Psoas muscle (tissue), 8 donors: ENCODE results near the gene NFASC. TPM values are rescaled to one million over a fixed set of nuclear protein-coding genes. Genes with fewer than 3 reads are reported as not detected.

ENCODE experiments used
- ATAC-seq, 4 donors: fragments of 200-7000 bp; cut with Tn5 transposase; one replicate each; pipeline ENCODE4 v1.9.1; 2020; ENCODE audit warnings: moderate library complexity in 3 of 4, mild to moderate bottlenecking in 2 of 4
- DNase-seq, 2 donors: peaks; one replicate each; pipeline ENCODE4 v3.0.0-alpha.2; 2020
- H3K27ac ChIP-seq: fragments of 200-600 bp; one replicate; pipeline ENCODE4 v1.8.0; 2022
- H3K27me3 ChIP-seq, 3 donors: fragments of 200-600 bp in 1 of 3; one replicate each; pipeline versions ENCODE4 v1.6.1 to v1.8.0; 2013 to 2022; ENCODE audit warnings: low read length in 2 of 3, mild to moderate bottlenecking in 2 of 3, moderate library complexity in 1 of 3; ENCODE audit not compliant: insufficient read depth in 3 of 3
- H3K36me3 ChIP-seq, 2 donors: fragments of 200-600 bp in 1 of 2; one replicate each; pipeline versions ENCODE4 v1.6.1 to v1.8.0; 2013 to 2022; ENCODE audit warnings: low read depth in 1 of 2, mild to moderate bottlenecking in 1 of 2, moderate library complexity in 1 of 2; ENCODE audit not compliant: insufficient read depth in 1 of 2
- H3K4me1 ChIP-seq: fragments of 200-600 bp; one replicate; pipeline ENCODE4 v1.8.0; 2022
- H3K4me3 ChIP-seq: fragments of 200-600 bp; one replicate; pipeline ENCODE4 v1.8.0; 2022; ENCODE audit warnings: mild to moderate bottlenecking
- H3K9me3 ChIP-seq: fragments of 200-600 bp; one replicate; pipeline ENCODE4 v1.8.0; 2022
- WGBS, 3 donors: extraction: QIAGEN DNeasy Blood & Tissue Kit; methylation state at CpG; one replicate each; pipeline versions ENCODE4 v1.1.6 to v1.1.7; 2013; 5-methylcytosine and 5-hydroxymethylcytosine counted together
- intact Hi-C, 2 donors: fragments of 100-400 bp; cut with DNase I; formaldehyde crosslinking; loops; one replicate each; pipeline versions ENCODE4 v1.11.0 to v1.14.2; 2022
- polyA plus RNA-seq, 3 donors: library from polyadenylated mRNA; stranded (reverse); fragments of 200-250 nt; gene quantifications; one replicate each; pipeline ENCODE4 v1.2.3, GENCODE V29; 2013
- total RNA-seq, 4 donors: library from RNA; stranded (reverse); fragmentation: NEBNext Ultra II Directional in 2 of 4; extraction: Animal tissue kit (Norgen Biotek cat#: 25700) in 2 of 4; gene quantifications; one replicate each; pipeline versions ENCODE4 v1.2.1 to v1.2.4, GENCODE V29; 2021 to 2023
- TF ChIP-seq, protein P1 (sequence below): fragments of 200-600 bp; IDR thresholded peaks from one replicate; pipeline ENCODE4 v1.8.0; 2022; ENCODE audit warnings: antibody characterized with exemption
- donor health status: healthy with polysubstance abuse.
- donor health status: DM: no; HTN: no; CAD: no; lungs with moderate emphysema.
- donor health status: Bipolar disorder and iron deficiency.
- donor health status: healthy.
- donor health status: DM: yes; HTN: yes; CAD: no.
- donor health status: DM: no; HTN: no; CAD: no.
- donor health status: DM: no; HTN: no; CAD: no.
- donor health status: DM: yes; HTN: yes; CAD: no.

The NFASC gene
- total and polyA plus RNA-seq, 7 donors, result 0.46 to 7.5 (median 0.90) TPM

DNA sequence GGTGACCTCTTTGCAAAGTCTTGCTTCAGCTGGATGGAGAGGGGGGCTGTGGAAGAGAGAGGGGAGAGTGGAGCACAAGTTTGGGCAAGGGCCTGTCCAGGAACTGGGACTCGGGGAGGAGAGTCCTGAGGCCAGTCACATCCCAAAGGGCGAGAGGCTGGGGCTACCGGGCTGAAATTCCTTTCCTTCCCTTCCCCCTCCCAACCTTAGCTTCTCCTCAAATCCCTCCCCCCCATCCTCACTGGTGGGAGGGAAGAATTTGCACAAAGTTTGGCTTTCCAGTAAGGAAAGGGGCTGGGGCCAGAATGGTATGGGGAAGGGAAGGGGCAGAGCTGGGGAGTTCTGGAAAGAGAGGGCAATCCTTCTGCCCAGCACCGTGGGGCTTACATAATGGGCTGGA lies 173.2 kb downstream of the NFASC start:
- intact Hi-C loops, result no loop called here
- H3K27me3 ChIP-seq, result peaks cover 0 to 74% (median 33%) of the 10 kb centered on the region in 3 donors
- H3K4me3 ChIP-seq, result no peak overlapping the region

DNA sequence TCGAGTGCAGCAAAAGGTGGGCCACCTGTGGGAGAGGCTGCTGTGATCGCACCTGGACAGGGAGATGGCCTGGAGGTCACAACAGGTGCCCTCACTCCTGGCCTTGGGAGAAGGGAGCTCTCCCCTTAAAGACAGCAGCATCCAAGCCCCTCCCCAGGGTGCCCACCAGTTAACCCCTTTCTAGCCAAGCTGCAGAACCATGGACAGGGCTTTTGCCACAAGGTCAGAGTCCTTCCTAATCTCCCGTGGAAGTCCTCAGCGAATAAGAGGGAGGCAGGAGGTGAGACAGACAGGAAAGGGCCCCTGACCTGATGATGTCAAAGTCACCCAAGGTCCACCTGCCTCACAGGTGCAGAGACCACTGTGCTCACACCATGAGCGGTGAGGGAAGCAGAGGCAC lies 174.1 kb downstream of the NFASC start:
- H3K4me3 ChIP-seq, result no peak overlapping the region
- 37 to 42% (median 38%) methylated on average over 5 of the region's 5 CpGs for WGBS, 3 donors
- H3K27ac ChIP-seq, result no peak overlapping the region
- H3K9me3 ChIP-seq, result no peaks in the 10 kb centered on the region
- intact Hi-C loops, result no loop called here
- no peaks in the 10 kb centered on the region for H3K4me1 ChIP-seq
- DNase-seq (no peak), ATAC-seq (no peak)
- TF ChIP-seq, protein P1, sequence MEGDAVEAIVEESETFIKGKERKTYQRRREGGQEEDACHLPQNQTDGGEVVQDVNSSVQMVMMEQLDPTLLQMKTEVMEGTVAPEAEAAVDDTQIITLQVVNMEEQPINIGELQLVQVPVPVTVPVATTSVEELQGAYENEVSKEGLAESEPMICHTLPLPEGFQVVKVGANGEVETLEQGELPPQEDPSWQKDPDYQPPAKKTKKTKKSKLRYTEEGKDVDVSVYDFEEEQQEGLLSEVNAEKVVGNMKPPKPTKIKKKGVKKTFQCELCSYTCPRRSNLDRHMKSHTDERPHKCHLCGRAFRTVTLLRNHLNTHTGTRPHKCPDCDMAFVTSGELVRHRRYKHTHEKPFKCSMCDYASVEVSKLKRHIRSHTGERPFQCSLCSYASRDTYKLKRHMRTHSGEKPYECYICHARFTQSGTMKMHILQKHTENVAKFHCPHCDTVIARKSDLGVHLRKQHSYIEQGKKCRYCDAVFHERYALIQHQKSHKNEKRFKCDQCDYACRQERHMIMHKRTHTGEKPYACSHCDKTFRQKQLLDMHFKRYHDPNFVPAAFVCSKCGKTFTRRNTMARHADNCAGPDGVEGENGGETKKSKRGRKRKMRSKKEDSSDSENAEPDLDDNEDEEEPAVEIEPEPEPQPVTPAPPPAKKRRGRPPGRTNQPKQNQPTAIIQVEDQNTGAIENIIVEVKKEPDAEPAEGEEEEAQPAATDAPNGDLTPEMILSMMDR, result no peak
- H3K36me3 ChIP-seq, result no peaks in the 10 kb centered on the region
- H3K27me3 ChIP-seq, result peaks cover 0 to 74% (median 33%) of the 10 kb centered on the region in 3 donors

More for the DNA sequence above, 173.2 kb downstream of the NFASC start:
- Histone ChIP-seq H3K4me1 (no peaks in the 10 kb centered on the region), H3K27ac (no peak overlapping the region), H3K36me3 (no peaks in the 10 kb centered on the region), H3K9me3 (no peaks in the 10 kb centered on the region)
- TF ChIP-seq, protein P1, result no peak
- DNase-seq (no peak), ATAC-seq (no peak)
- 30 to 42% (median 40%) methylated on average over 2 to 4 of the region's 4 CpGs for WGBS, 3 donors

DNA sequence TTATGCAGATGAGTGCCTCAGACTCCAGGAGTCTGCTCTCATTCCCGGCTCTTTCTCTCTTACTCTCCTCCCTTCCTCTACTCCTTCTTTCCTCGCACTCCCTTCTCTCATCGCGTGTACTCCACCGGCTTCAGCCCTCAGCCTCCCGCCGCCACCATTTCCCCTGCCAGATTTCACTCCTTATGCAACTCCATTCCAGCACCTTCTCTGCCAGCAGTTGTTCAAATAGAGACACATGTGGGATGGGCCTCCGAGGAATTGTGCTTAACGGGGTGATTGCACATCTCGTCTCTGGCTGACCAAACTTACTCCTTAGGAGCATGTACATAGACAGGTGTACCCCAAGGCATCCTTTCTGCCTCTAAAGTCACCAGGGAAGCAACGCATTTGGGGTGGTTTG lies 174.5 kb downstream of the NFASC start:
- no peaks in the 10 kb centered on the region for H3K36me3 ChIP-seq
- ATAC-seq (no peak), DNase-seq (no peak)
- intact Hi-C loops, result no loop called here
- no peaks in the 10 kb centered on the region for H3K4me1 ChIP-seq
- TF ChIP-seq, protein P1, result no peak
- WGBS, 3 donors, result 28 to 37% (median 30%) methylated on average over 11 of the region's 11 CpGs
- no peak overlapping the region for H3K4me3 ChIP-seq
- no peaks in the 10 kb centered on the region for H3K9me3 ChIP-seq
- no peak overlapping the region for H3K27ac ChIP-seq
- peaks cover 0 to 74% (median 33%) of the 10 kb centered on the region in 3 donors for H3K27me3 ChIP-seq

DNA sequence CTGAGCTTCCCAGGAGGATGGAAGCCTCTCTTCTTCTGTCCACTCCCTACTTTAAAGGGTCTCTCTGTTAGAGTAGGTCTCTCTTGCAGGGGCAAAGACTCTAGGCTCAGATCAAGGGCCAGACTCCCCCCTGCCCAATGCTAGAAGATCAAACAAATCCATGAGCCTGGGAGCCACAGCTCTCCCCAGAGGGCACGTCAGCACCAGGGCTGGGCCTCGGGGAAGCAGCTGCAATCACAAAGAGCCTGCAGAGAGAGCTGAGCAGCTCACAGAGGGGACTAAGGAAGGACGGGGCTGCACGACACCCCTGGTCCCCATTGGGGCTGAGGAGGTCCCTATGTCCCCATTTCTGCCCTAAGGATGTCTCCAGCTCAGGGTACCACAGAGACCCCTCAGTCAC lies 176.2 kb downstream of the NFASC start:
- Histone ChIP-seq H3K4me3 (no peak overlapping the region), H3K4me1 (no peaks in the 10 kb centered on the region), H3K9me3 (no peaks in the 10 kb centered on the region), H3K27me3 (peaks cover 0 to 65% (median 30%) of the 10 kb centered on the region in 3 donors), H3K36me3 (no peaks in the 10 kb centered on the region), H3K27ac (no peak overlapping the region)
- intact Hi-C loops, result no loop called here
- TF ChIP-seq, protein P1, result no peak
- WGBS, 3 donors, result 53 to 64% (median 59%) methylated on average over 4 of the region's 4 CpGs
- ATAC-seq (no peak), DNase-seq (no peak)

DNA sequence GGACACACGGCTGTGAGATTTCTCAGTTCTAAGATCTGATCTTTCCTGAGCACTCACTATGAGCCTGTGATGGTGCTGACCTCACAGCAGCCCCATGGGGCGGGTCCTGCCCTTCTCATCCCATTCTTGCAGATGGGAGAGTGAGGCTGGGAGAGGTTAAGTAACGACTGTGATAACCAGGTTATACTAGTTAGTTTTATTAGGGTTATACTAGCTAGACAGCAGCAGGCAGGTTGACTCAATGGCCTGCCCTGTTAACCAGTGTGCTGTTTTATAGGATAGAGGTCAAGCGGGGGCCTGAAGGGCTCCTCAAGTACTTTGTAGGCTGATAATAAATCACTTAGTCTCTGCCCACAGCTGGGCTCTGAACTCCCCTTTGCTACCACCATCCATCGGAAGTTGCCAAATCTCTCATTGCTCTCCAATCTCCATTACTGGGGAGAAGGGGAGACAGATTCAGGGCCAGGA lies 177.1 kb downstream of the NFASC start:
- no peaks in the 10 kb centered on the region for H3K9me3 ChIP-seq
- H3K4me3 ChIP-seq, result no peak overlapping the region
- TF ChIP-seq, protein P1, result no peak
- WGBS, 3 donors, result 64 to 74% (median 73%) methylated on average over 5 of the region's 5 CpGs
- no peak overlapping the region for H3K27ac ChIP-seq
- no peaks in the 10 kb centered on the region for H3K4me1 ChIP-seq
- ATAC-seq, result no peak
- H3K27me3 ChIP-seq, result peaks cover 0 to 58% (median 26%) of the 10 kb centered on the region in 3 donors
- H3K36me3 ChIP-seq, result no peaks in the 10 kb centered on the region
- DNase-seq, result no peak
- intact Hi-C loops, result no loop called here
